ENCODE data around the gene MGST1. TPM values are rescaled to one million over a fixed set of nuclear protein-coding genes. Genes with fewer than 3 reads are reported as not detected.

The MGST1 gene
- total and polyA plus RNA-seq, 4 donors: 134 to 756 (median 415) TPM

GRCh38 chr12:16325426-16325825 lies 22.0 kb upstream of the MGST1 start:
- Histone ChIP-seq H3K27ac (ENCODE audit: low read depth in 1 of 2, low read length in 1 of 2) (no peak overlapping the region), H3K4me3 (no peak overlapping the region), H3K9ac (ENCODE audit: insufficient read depth in 1 of 2, low read length in 2 of 2) (no peak overlapping the region), H3K27me3 (ENCODE audit: control insufficient read depth in 3 of 3, insufficient read depth in 3 of 3, low read length in 2 of 3) (no peaks in the 10 kb centered on the region), H3K4me1 (ENCODE audit: control insufficient read depth in 5 of 5, insufficient read depth in 5 of 5, low read length in 5 of 5) (no peaks in the 10 kb centered on the region), H3K36me3 (ENCODE audit: control insufficient read depth in 4 of 4, insufficient read depth in 4 of 4, low read length in 4 of 4) (no peaks in the 10 kb centered on the region), H3K9me3 (ENCODE audit: control insufficient read depth in 4 of 4, insufficient read depth in 3 of 4, low read length in 3 of 4) (peaks cover 0 to 7% (median 0%) of the 10 kb centered on the region in 4 donors)
- ATAC-seq (ENCODE audit: insufficient read depth, low FRiP score) (no peak), DNase-seq (no peak)
- no peak for TF ChIP-seq CTCF (IDR thresholded peaks at IDR 0.05; ENCODE audit: control extremely low read depth, extremely low read depth)
- WGBS, 2 donors: 11 to 12% methylated on average over 3 of the region's 3 CpGs

GRCh38 chr12:16327963-16328362 lies 19.5 kb upstream of the MGST1 start:
- WGBS, 2 donors: 89 to 97% methylated on average over 1 of the region's 1 CpG
- H3K9ac ChIP-seq (ENCODE audit: insufficient read depth in 1 of 2, low read length in 2 of 2): no peak overlapping the region
- ATAC-seq (ENCODE audit: insufficient read depth, low FRiP score) (no peak), DNase-seq (no peak)
- H3K27me3 ChIP-seq (ENCODE audit: control insufficient read depth in 3 of 3, insufficient read depth in 3 of 3, low read length in 2 of 3): no peaks in the 10 kb centered on the region
- TF ChIP-seq CTCF (IDR thresholded peaks at IDR 0.05; ENCODE audit: control extremely low read depth, extremely low read depth): no peak
- no peaks in the 10 kb centered on the region for H3K36me3 ChIP-seq (ENCODE audit: control insufficient read depth in 4 of 4, insufficient read depth in 4 of 4, low read length in 4 of 4)
- H3K27ac ChIP-seq (ENCODE audit: low read depth in 1 of 2, low read length in 1 of 2): no peak overlapping the region
- H3K4me1 ChIP-seq (ENCODE audit: control insufficient read depth in 5 of 5, insufficient read depth in 5 of 5, low read length in 5 of 5): no peaks in the 10 kb centered on the region
- H3K4me3 ChIP-seq: no peak overlapping the region
- peaks cover 0 to 7% (median 0%) of the 10 kb centered on the region in 4 donors for H3K9me3 ChIP-seq (ENCODE audit: control insufficient read depth in 4 of 4, insufficient read depth in 3 of 4, low read length in 3 of 4)

GRCh38 chr12:16329594-16329993 lies 17.9 kb upstream of the MGST1 start:
- Histone ChIP-seq H3K27ac (ENCODE audit: low read depth in 1 of 2, low read length in 1 of 2) (no peak overlapping the region), H3K4me1 (ENCODE audit: control insufficient read depth in 5 of 5, insufficient read depth in 5 of 5, low read length in 5 of 5) (no peaks in the 10 kb centered on the region), H3K27me3 (ENCODE audit: control insufficient read depth in 3 of 3, insufficient read depth in 3 of 3, low read length in 2 of 3) (no peaks in the 10 kb centered on the region), H3K9ac (ENCODE audit: insufficient read depth in 1 of 2, low read length in 2 of 2) (no peak overlapping the region), H3K36me3 (ENCODE audit: control insufficient read depth in 4 of 4, insufficient read depth in 4 of 4, low read length in 4 of 4) (no peaks in the 10 kb centered on the region), H3K4me3 (no peak overlapping the region), H3K9me3 (ENCODE audit: control insufficient read depth in 4 of 4, insufficient read depth in 3 of 4, low read length in 3 of 4) (peaks cover 0 to 7% (median 0%) of the 10 kb centered on the region in 4 donors)
- no peak for TF ChIP-seq CTCF (IDR thresholded peaks at IDR 0.05; ENCODE audit: control extremely low read depth, extremely low read depth)
- WGBS, 2 donors: 69 to 88% methylated on average over 2 of the region's 2 CpGs
- ATAC-seq (ENCODE audit: insufficient read depth, low FRiP score) (peak; percentile 75), DNase-seq (peak in 2 of 3 donors; percentile 9 to 35)

GRCh38 chr12:16330560-16330959 lies 16.9 kb upstream of the MGST1 start:
- ATAC-seq (ENCODE audit: insufficient read depth, low FRiP score): no peak

More at GRCh38 chr12:16330560-16330959, 16.9 kb upstream of the MGST1 start:
- H3K27ac ChIP-seq (ENCODE audit: low read depth in 1 of 2, low read length in 1 of 2): no peak overlapping the region
- H3K9me3 ChIP-seq (ENCODE audit: control insufficient read depth in 4 of 4, insufficient read depth in 3 of 4, low read length in 3 of 4): peaks cover 0 to 7% (median 0%) of the 10 kb centered on the region in 4 donors
- no peak for DNase-seq
- H3K4me1 ChIP-seq (ENCODE audit: control insufficient read depth in 5 of 5, insufficient read depth in 5 of 5, low read length in 5 of 5): no peaks in the 10 kb centered on the region
- WGBS, 2 donors: 86 to 95% methylated on average over 4 of the region's 4 CpGs
- no peaks in the 10 kb centered on the region for H3K27me3 ChIP-seq (ENCODE audit: control insufficient read depth in 3 of 3, insufficient read depth in 3 of 3, low read length in 2 of 3)
- H3K9ac ChIP-seq (ENCODE audit: insufficient read depth in 1 of 2, low read length in 2 of 2): no peak overlapping the region
- H3K4me3 ChIP-seq: no peak overlapping the region
- H3K36me3 ChIP-seq (ENCODE audit: control insufficient read depth in 4 of 4, insufficient read depth in 4 of 4, low read length in 4 of 4): no peaks in the 10 kb centered on the region
- TF ChIP-seq CTCF (IDR thresholded peaks at IDR 0.05; ENCODE audit: control extremely low read depth, extremely low read depth): no peak
